ENCODE data around the gene ZER1.

- TF ChIP-seq CTCF (IDR thresholded peaks at IDR 0.05; ENCODE audit: low read length): no peak
- no peak for TF ChIP-seq EZH2 (optimal IDR thresholded peaks at IDR 0.05; ENCODE audit: low read depth, low read length)
These were observed 20.4 kb upstream of the ZER1 start for GRCh38 chr9:128792134-128792533.
